Neural progenitor cell (in vitro differentiated cells): ENCODE measurements around the gene GPX5. TPM values are rescaled to one million over a fixed set of nuclear protein-coding genes. Genes with fewer than 3 reads are reported as not detected.
"Not testable (repeated sequence)": the region's sequence is repeated elsewhere in the genome, so short reads cannot be mapped to it uniquely, and the experiment has no call there.

Experiments used
- DNase-seq: peaks from one replicate; pipeline ENCODE4 v3.0.0-alpha.2; 2016; ENCODE audit warnings: low spot score
- H2AFZ ChIP-seq: fragments of 200-600 bp; sonication (generic); replicated peaks from 2 replicates; pipeline ENCODE4 v1.6.1; 2016; ENCODE audit warnings: antibody characterized with exemption
- H3F3A ChIP-seq: fragments of 200-600 bp; sonication (generic); 2 replicates; pipeline ENCODE4 v1.6.1; 2016; ENCODE audit warnings: antibody characterized with exemption, low read depth
- H3K27ac ChIP-seq: fragments of 200-600 bp; sonication (generic); 2 replicates; pipeline ENCODE4 v1.5.1; 2016; ENCODE audit warnings: mild to moderate bottlenecking
- H3K27me3 ChIP-seq: fragments of 200-600 bp; sonication (generic); 2 replicates; pipeline ENCODE4 v1.6.1; 2016; ENCODE audit warnings: mild to moderate bottlenecking, moderate library complexity
- H3K36me3 ChIP-seq: fragments of 200-600 bp; sonication (generic); 2 replicates; pipeline ENCODE4 v1.5.1; 2016
- H3K4me1 ChIP-seq: fragments of 200-600 bp; sonication (generic); 2 replicates; pipeline ENCODE4 v1.6.1; 2016; ENCODE audit warnings: mixed run types
- H3K4me2 ChIP-seq: fragments of 200-600 bp; sonication (generic); 2 replicates; pipeline ENCODE4 v1.6.1; 2016
- H3K4me3 ChIP-seq: fragments of 200-600 bp; sonication (generic); 2 replicates; pipeline ENCODE4 v1.5.1; 2016
- H3K79me2 ChIP-seq: fragments of 200-600 bp; sonication (generic); 2 replicates; pipeline ENCODE4 v1.6.1; 2016; ENCODE audit warnings: low read depth
- H3K9ac ChIP-seq: fragments of 200-600 bp; sonication (generic); 2 replicates; pipeline ENCODE4 v1.6.1; 2016
- H3K9me3 ChIP-seq: fragments of 200-600 bp; sonication (generic); 2 replicates; pipeline ENCODE4 v1.5.1; 2016; ENCODE audit warnings: low read depth
- H4K20me1 ChIP-seq: fragments of 200-600 bp; sonication (generic); 2 replicates; pipeline ENCODE4 v1.6.1; 2016; ENCODE audit warnings: low read depth
- H3K27ac Mint-ChIP-seq: 3 replicates; pipeline ENCODE4 v1.8.0; 2021; ENCODE audit warnings: mixed read lengths
- H3K27me3 Mint-ChIP-seq: 2 replicates; pipeline ENCODE4 v1.8.0; 2022; ENCODE audit warnings: low read depth, mild to moderate bottlenecking, inconsistent platforms, moderate library complexity, mixed read lengths; ENCODE audit not compliant: insufficient read depth
- H3K36me3 Mint-ChIP-seq: 3 replicates; pipeline ENCODE4 v1.8.0; 2021; ENCODE audit warnings: mixed read lengths
- H3K4me1 Mint-ChIP-seq: 3 replicates; pipeline ENCODE4 v1.8.0; 2021; ENCODE audit warnings: mixed read lengths
- H3K4me3 Mint-ChIP-seq: 3 replicates; pipeline ENCODE4 v1.8.0; 2021; ENCODE audit warnings: mild to moderate bottlenecking, moderate library complexity, mixed read lengths
- H3K9me3 Mint-ChIP-seq: 3 replicates; pipeline ENCODE4 v1.8.0; 2020; ENCODE audit warnings: mixed read lengths
- CTCF ChIP-seq: fragments of 200-600 bp; sonication (generic); IDR thresholded peaks from 2 replicates; pipeline ENCODE4 v1.5.1; 2017; ENCODE audit warnings: antibody characterized with exemption, mild to moderate bottlenecking
- EZH2 ChIP-seq: fragments of 200-600 bp; sonication (generic); IDR thresholded peaks from 2 replicates; pipeline ENCODE4 v1.6.1; 2017; ENCODE audit warnings: antibody characterized with exemption, mild to moderate bottlenecking, moderate library complexity
- EZH2phosphoT487 ChIP-seq: fragments of 200-600 bp; sonication (generic); IDR thresholded peaks from 2 replicates; pipeline ENCODE4 v1.6.1; 2017; ENCODE audit warnings: antibody characterized with exemption
- total RNA-seq: library from RNA; depleted of rRNA; stranded (reverse); fragments of >200 nt; gene quantifications from 2 replicates; pipeline ENCODE4 v1.2.3, GENCODE V29; 2015; ENCODE audit warnings: low replicate concordance

GPX5 gene
- total RNA-seq, 1 donor from 2014 or later: not detected

GRCh38 chr6:28501259-28501658 is 24.4 kb upstream of the GPX5 start:
- no peak for DNase-seq
- Histone ChIP-seq H3K79me2 (no peaks in the 10 kb centered on the region), H2AFZ (no peak overlapping the region), H3F3A (no peaks in the 10 kb centered on the region), H3K9me3 (peaks cover 3% of the 10 kb centered on the region), H4K20me1 (no peaks in the 10 kb centered on the region), H3K36me3 (no peaks in the 10 kb centered on the region), H3K4me3 (no peak overlapping the region), H3K9ac (no peak overlapping the region), H3K4me1 (no peaks in the 10 kb centered on the region), H3K27ac (no peak overlapping the region), H3K4me2 (no peak overlapping the region), H3K27me3 (no peaks in the 10 kb centered on the region)
- Mint-ChIP-seq H3K27me3 (no peaks in the 10 kb centered on the region), H3K4me1 (peaks cover 17% of the 10 kb centered on the region), H3K4me3 (no peak overlapping the region), H3K36me3 (no peaks in the 10 kb centered on the region), H3K9me3 (peaks cover 4% of the 10 kb centered on the region), H3K27ac (no peak overlapping the region)
- TF ChIP-seq EZH2 (no peak), CTCF (no peak), EZH2phosphoT487 (no peak)

GRCh38 chr6:28502136-28502535 is 23.5 kb upstream of the GPX5 start:
- not testable (repeated sequence) for H3K79me2 ChIP-seq, H3K27me3 Mint-ChIP-seq, H3K4me3 ChIP-seq, H3K36me3 ChIP-seq, DNase-seq, H3K4me1 ChIP-seq, H3K4me3 Mint-ChIP-seq, H4K20me1 ChIP-seq, H2AFZ ChIP-seq, H3K9ac ChIP-seq, H3K4me2 ChIP-seq, H3K27ac ChIP-seq, H3K27ac Mint-ChIP-seq, H3K9me3 Mint-ChIP-seq, H3K9me3 ChIP-seq, H3K27me3 ChIP-seq, H3F3A ChIP-seq, H3K36me3 Mint-ChIP-seq
- H3K4me1 Mint-ChIP-seq: peaks cover 19% of the 10 kb centered on the region

GRCh38 chr6:28502709-28503305 is 22.9 kb upstream of the GPX5 start:
- not testable (repeated sequence) for H3K4me3 Mint-ChIP-seq, H3K4me3 ChIP-seq, H3K27me3 ChIP-seq, H3K9me3 Mint-ChIP-seq, H3K4me2 ChIP-seq, H3K9me3 ChIP-seq, H3K36me3 ChIP-seq, H3K4me1 ChIP-seq, H3K27ac Mint-ChIP-seq, H3K9ac ChIP-seq, H3K27ac ChIP-seq, H3K79me2 ChIP-seq, H3K27me3 Mint-ChIP-seq, H2AFZ ChIP-seq, H3K36me3 Mint-ChIP-seq, H4K20me1 ChIP-seq, H3F3A ChIP-seq, DNase-seq
- peaks cover 15% of the 10 kb centered on the region for H3K4me1 Mint-ChIP-seq

- no peaks in the 10 kb centered on the region for H3K27me3 Mint-ChIP-seq
- peaks cover 8% of the 10 kb centered on the region for H3K4me1 Mint-ChIP-seq
- H3F3A ChIP-seq: no peaks in the 10 kb centered on the region
- H3K9ac ChIP-seq: no peak overlapping the region
- no peak for DNase-seq
- H3K36me3 Mint-ChIP-seq: no peaks in the 10 kb centered on the region
- no peak overlapping the region for H3K4me2 ChIP-seq
- no peak overlapping the region for H3K27ac ChIP-seq
- H3K9me3 Mint-ChIP-seq: peaks cover 3% of the 10 kb centered on the region
- H3K4me3 Mint-ChIP-seq: no peak overlapping the region
- H3K27me3 ChIP-seq: no peaks in the 10 kb centered on the region
- peaks cover 3% of the 10 kb centered on the region for H3K9me3 ChIP-seq
- H3K36me3 ChIP-seq: no peaks in the 10 kb centered on the region
- H2AFZ ChIP-seq: no peak overlapping the region
- no peaks in the 10 kb centered on the region for H4K20me1 ChIP-seq
- no peak overlapping the region for H3K4me3 ChIP-seq
- H3K4me1 ChIP-seq: peaks cover 5% of the 10 kb centered on the region
- H3K79me2 ChIP-seq: no peaks in the 10 kb centered on the region
- TF ChIP-seq CTCF (no peak), EZH2 (no peak), EZH2phosphoT487 (no peak)
- no peak overlapping the region for H3K27ac Mint-ChIP-seq
Measured at GRCh38 chr6:28505733-28506132, 19.9 kb upstream of the GPX5 start.
